Activated CD4-positive, CD25-positive, alpha-beta regulatory T cell treated with anti-CD3 and anti-CD28 coated beads, Interleukin-2, amount 50 U/mL, for 24 hours (primary cell): ENCODE data around the gene DPT.
"Not testable (repeated sequence)": the region's sequence is repeated elsewhere in the genome, so short reads cannot be mapped to it uniquely, and the experiment has no call there.

Source experiments
- ATAC-seq, 2 donors: fragments of 150-1000 bp; cut with Tn5 transposase; one replicate each; pipeline ENCODE4 v1.10.0; 2021; ENCODE audit warnings: mild to moderate bottlenecking in 1 of 2, moderate library complexity in 1 of 2

The DPT gene

GRCh38 chr1:168728473-168729404 is at the start of gene DPT:
TSS of gene DPT (minus strand) at chr1:168729206. CDS start at chr1:168729174, 32 bp downstream.
- no peak for ATAC-seq

GRCh38 chr1:168775366-168775765 is 46.4 kb upstream of the DPT start:
- ATAC-seq, result no peak

- no peak for ATAC-seq
These were observed 45.2 kb upstream of the DPT start for GRCh38 chr1:168774241-168774640.

- no peak for ATAC-seq
These were observed 43.5 kb upstream of the DPT start for GRCh38 chr1:168772428-168773060.

GRCh38 chr1:168771104-168771630 is 42.2 kb upstream of the DPT start:
- no peak for ATAC-seq

- ATAC-seq, result not testable (repeated sequence)
These were observed 40.9 kb upstream of the DPT start for GRCh38 chr1:168769893-168770292.

- no peak for ATAC-seq
These were observed 39.0 kb upstream of the DPT start for GRCh38 chr1:168767894-168768584.

- ATAC-seq, result no peak
These were observed 37.6 kb upstream of the DPT start for GRCh38 chr1:168766568-168766967.

- ATAC-seq, result peak; percentile 96 to 98
These were observed 34.0 kb upstream of the DPT start for GRCh38 chr1:168763031-168763430.

GRCh38 chr1:168762473-168762872 is 33.5 kb upstream of the DPT start:
- ATAC-seq, result no peak

- ATAC-seq, result no peak
These were observed 31.8 kb upstream of the DPT start for GRCh38 chr1:168760781-168761180.

- no peak for ATAC-seq
These were observed 31.2 kb upstream of the DPT start for GRCh38 chr1:168760241-168760640.

GRCh38 chr1:168759077-168759476 is 30.1 kb upstream of the DPT start:
- ATAC-seq, result no peak

GRCh38 chr1:168758503-168758902 is 29.5 kb upstream of the DPT start:
- no peak for ATAC-seq

- no peak for ATAC-seq
These were observed 26.9 kb upstream of the DPT start for GRCh38 chr1:168755800-168756418.

GRCh38 chr1:168752171-168752832 is 23.3 kb upstream of the DPT start:
- ATAC-seq, result no peak

- no peak for ATAC-seq
These were observed 22.2 kb upstream of the DPT start for GRCh38 chr1:168751195-168751650.

GRCh38 chr1:168742994-168743650 is 14.1 kb upstream of the DPT start:
- no peak for ATAC-seq

- no peak for ATAC-seq
These were observed 13.4 kb upstream of the DPT start for GRCh38 chr1:168742386-168742785.

- ATAC-seq, result no peak
These were observed 10.9 kb upstream of the DPT start for GRCh38 chr1:168739908-168740307.

GRCh38 chr1:168736520-168736919 is 7.5 kb upstream of the DPT start:
- ATAC-seq, result no peak
